Tibial artery (tissue), 4 donors: ENCODE results near the gene PCDHGB3.

Experiments used
- DNase-seq, 2 donors: peaks; one replicate each; pipeline ENCODE4 v3.0.0-alpha.2; 2019
- H3K27ac ChIP-seq, 2 donors: fragments of 200-600 bp; sonication (generic) in 1 of 2; 1 replicate in 1 of 2; 2 replicates in 1 of 2; pipeline ENCODE4 v1.5.1; 2018 to 2019; ENCODE audit warnings: mild to moderate bottlenecking in 1 of 2
- H3K27me3 ChIP-seq, 2 donors: fragments of 200-600 bp; sonication (generic) in 1 of 2; one replicate each; pipeline versions ENCODE4 v1.5.1 to v1.6.0; 2016 to 2019
- H3K36me3 ChIP-seq, 3 donors: fragments of 200-600 bp; sonication (generic) in 2 of 3; one replicate each; pipeline ENCODE4 v1.5.1; 2016 to 2019; ENCODE audit warnings: mild to moderate bottlenecking in 2 of 3
- H3K4me1 ChIP-seq, 4 donors: fragments of 200-600 bp; sonication (generic) in 2 of 4; 1 replicate in 3 of 4; 2 replicates in 1 of 4; pipeline ENCODE4 v1.5.1; 2016 to 2019
- H3K4me3 ChIP-seq, 2 donors: fragments of 200-600 bp; sonication (generic) in 1 of 2; 1 replicate in 1 of 2; 2 replicates in 1 of 2; pipeline ENCODE4 v1.5.1; 2018 to 2019; ENCODE audit warnings: mild to moderate bottlenecking in 2 of 2
- H3K9me3 ChIP-seq, 3 donors: fragments of 200-600 bp; sonication (generic) in 1 of 3; one replicate each; pipeline ENCODE4 v1.5.1; 2016 to 2019
- CTCF ChIP-seq, 2 experiments: fragments of 200-600 bp in 1 of 2; fragments of 450-650 bp in 1 of 2; IDR thresholded peaks; one replicate each; pipeline ENCODE4 v1.5.1; 2017 to 2019; ENCODE audit warnings: antibody characterized with exemption in 2 of 2, mild to moderate bottlenecking in 1 of 2, moderate library complexity in 1 of 2
- intact Hi-C: fragments of 100-400 bp; cut with DNase I; formaldehyde crosslinking; loops from one replicate; pipeline ENCODE4 v1.15.0; 2023; ENCODE audit warnings: low total_unique reads

PCDHGB3 gene

GRCh38 chr5:141419074-141419880 is 49.2 kb downstream of the PCDHGB3 start:
- intact Hi-C loops: loop anchor here (10.0 kb wide), 2 partner anchors 94 to 136 kb away; partner anchors contain the start of gene TAF7
- H3K4me3 ChIP-seq: no peak overlapping the region
- no peaks in the 10 kb centered on the region for H3K27me3 ChIP-seq
- H3K4me1 ChIP-seq: no peaks in the 10 kb centered on the region
- H3K36me3 ChIP-seq: peaks cover 0 to 67% (median 63%) of the 10 kb centered on the region in 3 donors
- no peak for TF ChIP-seq CTCF (IDR thresholded peaks at IDR 0.05)
- no peak overlapping the region for H3K27ac ChIP-seq
- DNase-seq: no peak
- peaks cover 24 to 99% (median 89%) of the 10 kb centered on the region in 3 donors for H3K9me3 ChIP-seq

GRCh38 chr5:141420855-141421488 is 50.9 kb downstream of the PCDHGB3 start, which contains the start of gene PCDHGA11:
TSS of gene PCDHGA11 (plus strand) at chr5:141421051. CDS start at chr5:141421228, 177 bp downstream.
- intact Hi-C loops: loop anchor here (10.0 kb wide), 1 partner anchor 176 kb away; the partner anchor contains the start of gene PCDHB15
- DNase-seq: peak in 1 of 2 donors; percentile 47
- H3K4me3 ChIP-seq: peak within 1 kb of the TSS; percentile 25 to 28
- no peaks in the 10 kb centered on the region for H3K4me1 ChIP-seq
- H3K9me3 ChIP-seq: peaks cover 26 to 100% (median 89%) of the 10 kb centered on the region in 3 donors
- no peaks in the 10 kb centered on the region for H3K27me3 ChIP-seq
- peak in 1 of 2 experiments; percentile 12 for TF ChIP-seq CTCF (IDR thresholded peaks at IDR 0.05)
- H3K27ac ChIP-seq: no peak within 1 kb of the TSS
- peaks cover 0 to 77% (median 65%) of the 10 kb centered on the region in 3 donors for H3K36me3 ChIP-seq

- peaks cover 0 to 76% (median 70%) of the 10 kb centered on the region in 3 donors for H3K36me3 ChIP-seq
- H3K4me3 ChIP-seq: peak overlapping the region; percentile 25 to 28
- H3K4me1 ChIP-seq: no peaks in the 10 kb centered on the region
- no peak for DNase-seq
- intact Hi-C loops: loop anchor here (10.0 kb wide), 1 partner anchor 177 kb away; the partner anchor contains the start of gene PCDHB15
- no peak overlapping the region for H3K27ac ChIP-seq
- H3K9me3 ChIP-seq: peaks cover 29 to 100% (median 92%) of the 10 kb centered on the region in 3 donors
- TF ChIP-seq CTCF (IDR thresholded peaks at IDR 0.05): no peak
- H3K27me3 ChIP-seq: no peaks in the 10 kb centered on the region
Observed at GRCh38 chr5:141421489-141421855, 51.4 kb downstream of the PCDHGB3 start.
